ENCODE measurements around the gene LRP6. TPM values are rescaled to one million over a fixed set of nuclear protein-coding genes. Genes with fewer than 3 reads are reported as not detected.
"Not testable (repeated sequence)": the region's sequence is repeated elsewhere in the genome, so short reads cannot be mapped to it uniquely, and the experiment has no call there.

Gene LRP6
- total RNA-seq, 1 donor from 2014 or later: 55.8 TPM

DNA sequence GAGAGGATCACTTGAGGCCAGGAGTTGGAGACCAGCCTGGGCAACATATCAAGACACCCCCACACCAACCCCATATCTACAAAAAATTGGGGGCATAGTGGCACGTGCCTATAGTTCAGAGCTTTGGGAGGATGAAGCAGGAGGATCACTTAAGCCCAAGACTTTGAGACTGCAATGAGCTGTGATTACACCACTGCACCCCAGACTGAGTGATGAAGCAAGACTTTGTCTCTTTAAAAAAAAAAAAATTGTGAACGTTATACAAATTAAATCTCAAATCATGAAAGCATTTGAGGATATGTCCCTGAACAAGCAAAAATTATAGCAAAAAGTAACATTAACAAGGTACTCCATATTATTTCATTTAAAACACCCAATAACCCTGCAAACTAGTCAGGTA lies 2.9 kb downstream of the LRP6 start:
- no peak for ATAC-seq
- no peak for DNase-seq
- TF ChIP-seq, protein P1, sequence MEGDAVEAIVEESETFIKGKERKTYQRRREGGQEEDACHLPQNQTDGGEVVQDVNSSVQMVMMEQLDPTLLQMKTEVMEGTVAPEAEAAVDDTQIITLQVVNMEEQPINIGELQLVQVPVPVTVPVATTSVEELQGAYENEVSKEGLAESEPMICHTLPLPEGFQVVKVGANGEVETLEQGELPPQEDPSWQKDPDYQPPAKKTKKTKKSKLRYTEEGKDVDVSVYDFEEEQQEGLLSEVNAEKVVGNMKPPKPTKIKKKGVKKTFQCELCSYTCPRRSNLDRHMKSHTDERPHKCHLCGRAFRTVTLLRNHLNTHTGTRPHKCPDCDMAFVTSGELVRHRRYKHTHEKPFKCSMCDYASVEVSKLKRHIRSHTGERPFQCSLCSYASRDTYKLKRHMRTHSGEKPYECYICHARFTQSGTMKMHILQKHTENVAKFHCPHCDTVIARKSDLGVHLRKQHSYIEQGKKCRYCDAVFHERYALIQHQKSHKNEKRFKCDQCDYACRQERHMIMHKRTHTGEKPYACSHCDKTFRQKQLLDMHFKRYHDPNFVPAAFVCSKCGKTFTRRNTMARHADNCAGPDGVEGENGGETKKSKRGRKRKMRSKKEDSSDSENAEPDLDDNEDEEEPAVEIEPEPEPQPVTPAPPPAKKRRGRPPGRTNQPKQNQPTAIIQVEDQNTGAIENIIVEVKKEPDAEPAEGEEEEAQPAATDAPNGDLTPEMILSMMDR (IDR thresholded peaks at IDR 0.05): no peak
- H3K36me3 ChIP-seq: no peaks in the 10 kb centered on the region
- H3K9me3 ChIP-seq: no peaks in the 10 kb centered on the region
- H3K4me3 ChIP-seq: peak overlapping the region; percentile 78
- intact Hi-C loops (cut with DNase I): no loop called here
- peaks cover 14% of the 10 kb centered on the region for H3K4me1 ChIP-seq
- no peaks in the 10 kb centered on the region for H3K27me3 ChIP-seq
- no peak overlapping the region for H3K27ac ChIP-seq

DNA sequence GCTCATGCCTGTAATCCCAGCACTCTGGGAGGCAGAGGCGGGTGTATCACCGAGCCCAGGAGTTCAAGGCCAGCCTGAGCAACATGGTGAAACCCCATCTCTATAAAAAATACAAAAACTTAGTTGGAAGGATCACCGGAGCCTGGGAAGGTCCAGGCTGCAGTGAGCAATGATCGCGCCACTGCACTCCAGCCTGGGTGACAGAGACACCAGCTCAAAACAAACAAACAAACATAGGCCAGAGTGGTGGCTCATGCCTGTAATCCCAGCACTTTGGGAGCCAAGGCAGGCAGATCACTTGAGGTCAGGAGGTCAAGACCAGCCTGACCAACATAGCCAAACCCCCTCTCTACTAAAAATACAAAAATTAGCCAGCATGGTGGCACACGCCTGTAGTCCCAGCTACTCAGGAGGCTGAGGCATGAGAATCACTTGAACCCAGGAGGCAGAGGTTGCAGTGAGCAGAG lies 10.5 kb downstream of the LRP6 start:
- H3K27ac ChIP-seq; intact Hi-C loops (cut with DNase I); H3K4me3 ChIP-seq; ATAC-seq; H3K9me3 ChIP-seq; DNase-seq; H3K36me3 ChIP-seq; H3K27me3 ChIP-seq: not testable (repeated sequence)
- H3K4me1 ChIP-seq: peaks cover 12% of the 10 kb centered on the region

DNA sequence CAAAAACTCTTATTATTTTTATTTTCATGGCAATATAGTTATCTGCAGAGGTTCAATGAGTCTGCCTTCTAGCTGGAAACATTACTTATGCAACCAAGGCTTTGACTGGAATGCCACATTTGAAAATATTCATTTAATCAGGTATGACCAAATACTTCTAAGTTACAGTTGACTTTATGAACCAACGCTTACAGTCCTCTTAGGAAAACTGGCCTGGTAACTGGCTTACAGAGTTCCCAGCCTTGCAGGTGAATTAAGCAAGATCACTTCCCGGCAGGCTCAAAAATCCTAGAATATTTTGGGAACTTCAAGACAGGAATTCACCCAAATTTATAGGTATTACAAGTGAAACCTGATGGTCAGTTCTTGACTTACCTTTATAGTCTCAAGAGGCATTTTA lies 12.3 kb downstream of the LRP6 start:
- Histone ChIP-seq H3K4me1 (peaks cover 12% of the 10 kb centered on the region), H3K27ac (no peak overlapping the region), H3K4me3 (no peak overlapping the region), H3K9me3 (no peaks in the 10 kb centered on the region), H3K36me3 (no peaks in the 10 kb centered on the region), H3K27me3 (no peaks in the 10 kb centered on the region)
- ATAC-seq (peak; percentile 62), DNase-seq (no peak)
- TF ChIP-seq, protein P1 (IDR thresholded peaks at IDR 0.05): no peak
- intact Hi-C loops (cut with DNase I): no loop called here

DNA sequence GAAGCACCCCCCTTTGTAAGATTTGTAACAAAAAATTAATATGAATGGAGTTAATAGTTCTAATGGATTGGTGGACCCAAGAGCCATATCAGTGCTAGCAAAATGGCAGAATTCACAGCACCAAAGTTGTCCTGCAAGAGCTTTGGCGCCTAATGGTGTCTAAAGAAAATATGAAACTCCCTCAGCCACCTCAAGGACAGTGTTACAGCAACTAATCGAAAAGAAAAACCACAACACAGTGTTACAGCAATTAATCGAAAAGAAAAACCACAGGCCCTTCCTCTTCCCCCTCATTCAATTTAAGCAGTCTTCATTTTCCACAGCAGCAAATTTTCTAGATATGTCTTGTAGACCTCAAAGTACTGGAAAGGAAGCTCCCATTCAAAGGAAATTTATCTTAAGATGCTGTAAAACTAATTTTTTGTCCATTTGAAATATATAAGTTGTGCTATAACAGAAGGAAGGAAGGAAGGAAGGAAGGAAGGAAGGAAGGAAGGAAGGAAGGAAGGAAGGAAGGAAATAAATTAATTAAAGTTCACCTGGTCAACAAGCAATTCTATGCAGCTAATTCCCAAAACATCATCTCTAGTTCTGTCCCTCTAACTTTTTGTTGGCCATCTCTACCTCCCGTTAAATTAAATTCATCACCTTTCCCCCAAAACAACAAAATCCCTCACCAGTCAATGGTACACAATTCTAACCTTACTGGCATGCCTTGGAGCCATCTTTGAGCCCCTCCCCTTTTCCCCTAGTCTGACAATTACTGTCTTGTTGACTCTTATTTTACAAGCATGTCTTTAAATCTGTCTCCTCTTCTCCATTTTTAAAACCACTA lies 17.4 kb downstream of the LRP6 start:
- no peak for DNase-seq
- intact Hi-C loops (cut with DNase I): no loop called here

DNA sequence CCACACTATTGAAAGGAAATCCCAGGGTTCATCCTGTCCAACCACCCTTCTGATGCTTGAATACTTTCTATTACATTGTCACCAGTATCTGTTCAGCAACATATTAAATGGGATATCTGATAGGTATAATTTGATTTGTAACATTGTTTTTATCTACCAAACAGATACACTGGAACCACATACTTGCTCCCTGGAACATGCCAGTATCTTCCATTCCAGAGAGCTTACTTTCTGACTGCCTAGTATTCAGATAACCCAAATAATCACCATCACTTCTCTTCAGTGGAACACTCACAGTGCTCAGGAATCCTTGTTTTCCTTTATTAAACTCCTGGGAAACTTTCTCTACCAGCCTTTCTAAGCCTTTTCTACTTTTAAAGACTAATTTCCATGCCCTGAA lies 19.3 kb downstream of the LRP6 start:
- intact Hi-C loops (cut with DNase I): no loop called here
- ATAC-seq: no peak
- no peak overlapping the region for H3K4me3 ChIP-seq

More for the DNA sequence above, 17.4 kb downstream of the LRP6 start:
- no peak for ATAC-seq
- Histone ChIP-seq H3K27me3 (no peaks in the 10 kb centered on the region), H3K36me3 (no peaks in the 10 kb centered on the region), H3K4me1 (peaks cover 4% of the 10 kb centered on the region), H3K27ac (no peak overlapping the region), H3K4me3 (no peak overlapping the region), H3K9me3 (no peaks in the 10 kb centered on the region)
- TF ChIP-seq, protein P1 (IDR thresholded peaks at IDR 0.05): no peak

DNA sequence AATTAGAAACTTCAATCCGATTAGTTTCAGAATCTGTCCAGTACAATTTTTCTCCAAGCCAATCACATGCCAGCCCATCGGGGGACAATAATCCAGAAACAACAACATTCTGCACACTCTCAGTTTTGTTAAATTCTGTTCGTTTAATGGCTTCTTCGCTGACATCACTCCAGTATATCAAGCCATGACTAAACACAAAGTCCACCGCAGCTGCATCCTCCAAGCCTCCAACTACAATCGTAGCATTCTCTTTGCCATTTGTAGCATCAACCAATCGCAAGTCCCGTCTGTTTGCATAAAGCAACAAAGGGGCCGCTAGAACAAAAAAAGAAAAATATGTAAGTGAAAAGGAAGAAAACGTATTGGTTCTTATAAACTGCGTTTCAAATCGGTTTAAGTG lies 22.5 kb downstream of the LRP6 start:
- TF ChIP-seq, protein P1 (IDR thresholded peaks at IDR 0.05): no peak

More for the DNA sequence above, 19.3 kb downstream of the LRP6 start:
- H3K4me1 ChIP-seq: no peaks in the 10 kb centered on the region
- DNase-seq: no peak
- no peaks in the 10 kb centered on the region for H3K27me3 ChIP-seq
- no peak overlapping the region for H3K27ac ChIP-seq
- H3K36me3 ChIP-seq: peaks cover 5% of the 10 kb centered on the region
- H3K9me3 ChIP-seq: no peaks in the 10 kb centered on the region
- TF ChIP-seq, protein P1 (IDR thresholded peaks at IDR 0.05): no peak

More for the DNA sequence above, 22.5 kb downstream of the LRP6 start:
- Histone ChIP-seq H3K4me3 (no peak overlapping the region), H3K36me3 (peaks cover 5% of the 10 kb centered on the region), H3K27me3 (no peaks in the 10 kb centered on the region), H3K4me1 (peaks cover 5% of the 10 kb centered on the region), H3K27ac (no peak overlapping the region), H3K9me3 (no peaks in the 10 kb centered on the region)
- DNase-seq: no peak
- intact Hi-C loops (cut with DNase I): no loop called here
- no peak for ATAC-seq
